ENCODE data around the gene ANKH. TPM values are rescaled to one million over a fixed set of nuclear protein-coding genes. Genes with fewer than 3 reads are reported as not detected.

Gene ANKH
- polyA plus RNA-seq, 1 donor (not counting 4 experiments of a cell fraction or from before 2014, with no cell fraction given), result 13.8 TPM

GRCh38 chr5:14667770-14668169, 203.8 kb downstream of the ANKH start:
- Histone ChIP-seq H3K27ac (ENCODE audit: control insufficient read depth, insufficient read depth, low read length) (no peak overlapping the region), H2AFZ (ENCODE audit: control insufficient read depth, low read length) (no peak overlapping the region), H3K36me3 (ENCODE audit: control insufficient read depth in 2 of 2, extremely low read depth in 1 of 2, insufficient read depth in 2 of 2, low read length in 2 of 2) (peaks cover 0 to 7% of the 10 kb centered on the region in 2 experiments), H3K9me1 (ENCODE audit: control insufficient read depth, extremely low read depth, insufficient read depth, low read length) (peaks cover 2% of the 10 kb centered on the region), H3K9me3 (ENCODE audit: control insufficient read depth, low read depth, low read length) (no peaks in the 10 kb centered on the region), H3K79me2 (ENCODE audit: control insufficient read depth, insufficient read depth, low read length) (peaks cover 76% of the 10 kb centered on the region), H3K27me3 (ENCODE audit: control insufficient read depth, extremely low read depth, insufficient read depth, low read length) (no peaks in the 10 kb centered on the region), H3K4me2 (ENCODE audit: control insufficient read depth, extremely low read depth, insufficient read depth, low read depth, low read length) (peak overlapping the region; percentile 4), H3K9ac (ENCODE audit: control insufficient read depth, extremely low read depth, insufficient read depth, low read length) (no peak overlapping the region), H4K20me1 (ENCODE audit: control insufficient read depth, extremely low read depth, insufficient read depth, low read length) (peaks cover 5% of the 10 kb centered on the region), H3K4me1 (ENCODE audit: control insufficient read depth, extremely low read depth, insufficient read depth, low read length) (peaks cover 63% of the 10 kb centered on the region), H3K4me3 (ENCODE audit: control insufficient read depth in 2 of 3, extremely low read depth in 1 of 3, insufficient read depth in 2 of 3, low read depth in 1 of 3, low read length in 3 of 3) (no peak overlapping the region)
- dilution Hi-C loops (cut with MboI; ENCODE audit: extremely low pct_ligation_motif_present, low sequenced_read_pairs), result no loop called here
- TF ChIP-seq EZH2 (IDR thresholded peaks at IDR 0.05; ENCODE audit: low read length), result no peak
- no peak for TF ChIP-seq CTCF (optimal IDR thresholded peaks at IDR 0.05 in 1 of 3, IDR thresholded peaks at IDR 0.05 in 1 of 3, conservative IDR thresholded peaks at IDR 0.05 in 1 of 3; ENCODE audit: extremely low read depth in 1 of 3, insufficient read depth in 2 of 3, low read length in 3 of 3)
- no peak for DNase-seq (ENCODE audit: low read depth, low spot score)
- FAIRE-seq, result no peak

DNA sequence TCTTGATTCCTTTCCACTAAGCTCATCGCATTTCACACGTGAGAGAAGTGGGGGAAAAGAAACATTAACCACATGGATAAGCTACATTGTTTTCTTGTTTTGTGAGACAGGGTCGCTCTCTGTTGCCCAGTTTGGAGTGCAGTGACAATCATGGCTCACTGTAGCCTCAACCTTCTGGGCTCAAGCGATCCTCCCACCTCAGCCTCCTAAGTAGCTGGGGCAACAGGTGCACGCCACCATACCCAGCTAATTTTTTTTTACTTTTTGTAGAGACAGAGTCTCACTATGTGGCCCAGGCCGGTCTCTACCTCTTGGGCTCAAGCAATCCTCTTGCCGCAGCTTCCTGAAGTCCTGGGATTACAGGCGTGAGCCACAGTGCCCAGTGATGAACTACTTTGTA, 204.3 kb downstream of the ANKH start:
- no peak overlapping the region for H3K9ac ChIP-seq (ENCODE audit: control insufficient read depth, extremely low read depth, insufficient read depth, low read length)
- H2AFZ ChIP-seq (ENCODE audit: control insufficient read depth, low read length), result no peak overlapping the region
- no peak for TF ChIP-seq CTCF (optimal IDR thresholded peaks at IDR 0.05 in 1 of 3, IDR thresholded peaks at IDR 0.05 in 1 of 3, conservative IDR thresholded peaks at IDR 0.05 in 1 of 3; ENCODE audit: extremely low read depth in 1 of 3, insufficient read depth in 2 of 3, low read length in 3 of 3)
- no peak for TF ChIP-seq EZH2 (IDR thresholded peaks at IDR 0.05; ENCODE audit: low read length)
- H3K4me1 ChIP-seq (ENCODE audit: control insufficient read depth, extremely low read depth, insufficient read depth, low read length), result peaks cover 61% of the 10 kb centered on the region
- no peaks in the 10 kb centered on the region for H3K9me3 ChIP-seq (ENCODE audit: control insufficient read depth, low read depth, low read length)
- H3K9me1 ChIP-seq (ENCODE audit: control insufficient read depth, extremely low read depth, insufficient read depth, low read length), result peaks cover 2% of the 10 kb centered on the region
- H3K4me3 ChIP-seq (ENCODE audit: control insufficient read depth in 2 of 3, extremely low read depth in 1 of 3, insufficient read depth in 2 of 3, low read depth in 1 of 3, low read length in 3 of 3), result no peak overlapping the region
- dilution Hi-C loops (cut with MboI; ENCODE audit: extremely low pct_ligation_motif_present, low sequenced_read_pairs), result no loop called here
- H3K36me3 ChIP-seq (ENCODE audit: control insufficient read depth in 2 of 2, extremely low read depth in 1 of 2, insufficient read depth in 2 of 2, low read length in 2 of 2), result peaks cover 0 to 7% of the 10 kb centered on the region in 2 experiments
- H3K27me3 ChIP-seq (ENCODE audit: control insufficient read depth, extremely low read depth, insufficient read depth, low read length), result no peaks in the 10 kb centered on the region
- peaks cover 71% of the 10 kb centered on the region for H3K79me2 ChIP-seq (ENCODE audit: control insufficient read depth, insufficient read depth, low read length)
- peak overlapping the region; percentile 93 for H3K4me2 ChIP-seq (ENCODE audit: control insufficient read depth, extremely low read depth, insufficient read depth, low read depth, low read length)
- H4K20me1 ChIP-seq (ENCODE audit: control insufficient read depth, extremely low read depth, insufficient read depth, low read length), result peaks cover 5% of the 10 kb centered on the region
- no peak for FAIRE-seq
- DNase-seq (ENCODE audit: low read depth, low spot score), result no peak
- no peak overlapping the region for H3K27ac ChIP-seq (ENCODE audit: control insufficient read depth, insufficient read depth, low read length)
